Activated CD8-positive, alpha-beta T cell treated with anti-CD3 and anti-CD28 coated beads, Interleukin-2, amount 10 ng/mL, durations not matched to agents 7 days and 5 days (primary cell): ENCODE results near the gene EFCAB7. TPM values are rescaled to one million over a fixed set of nuclear protein-coding genes. Genes with fewer than 3 reads are reported as not detected.

Experiments used
- ATAC-seq: fragments of 150-1000 bp; cut with Tn5 transposase; one replicate; pipeline ENCODE4 v1.10.0; 2021; ENCODE audit warnings: moderate library complexity
- CTCF ChIA-PET: fragments of 350-600 bp; sonication (Branson Sonifier 250); formaldehyde crosslinking; loops from one replicate; lab custom pipeline; 2021; ENCODE audit warnings: antibody characterized with exemption; lab: Charles Lee
- POLR2A ChIA-PET: fragments of 350-600 bp; sonication (Branson Sonifier 250); formaldehyde crosslinking; loops from one replicate; lab custom pipeline; 2021; ENCODE audit warnings: antibody characterized with exemption; lab: Charles Lee
- DNase-seq: peaks from one replicate; pipeline ENCODE4 v3.0.0-alpha.2; 2020
- H3K27ac Mint-ChIP-seq: one replicate; pipeline ENCODE4 v1.8.0; 2021; ENCODE audit warnings: mild to moderate bottlenecking, mixed read lengths
- H3K27me3 Mint-ChIP-seq: one replicate; pipeline ENCODE4 v1.8.0; 2021; ENCODE audit warnings: low read depth, mixed read lengths
- H3K36me3 Mint-ChIP-seq: one replicate; pipeline ENCODE4 v1.8.0; 2021; ENCODE audit warnings: low read depth, mixed read lengths
- H3K4me1 Mint-ChIP-seq: one replicate; pipeline ENCODE4 v1.8.0; 2021; ENCODE audit warnings: low read depth, mixed read lengths
- H3K4me3 Mint-ChIP-seq: one replicate; pipeline ENCODE4 v1.8.0; 2021; ENCODE audit warnings: mild to moderate bottlenecking, mixed read lengths
- H3K9me3 Mint-ChIP-seq: one replicate; pipeline ENCODE4 v1.8.0; 2022; ENCODE audit warnings: mixed read lengths; ENCODE audit not compliant: insufficient read depth
- total RNA-seq, 2 experiments: library from RNA; stranded (reverse); gene quantifications; one replicate each; pipeline ENCODE4 v1.2.3, GENCODE V29; 2021

The EFCAB7 gene
- total RNA-seq, 2 experiments from 2014 or later, result 7.7 to 9.5 TPM

DNA sequence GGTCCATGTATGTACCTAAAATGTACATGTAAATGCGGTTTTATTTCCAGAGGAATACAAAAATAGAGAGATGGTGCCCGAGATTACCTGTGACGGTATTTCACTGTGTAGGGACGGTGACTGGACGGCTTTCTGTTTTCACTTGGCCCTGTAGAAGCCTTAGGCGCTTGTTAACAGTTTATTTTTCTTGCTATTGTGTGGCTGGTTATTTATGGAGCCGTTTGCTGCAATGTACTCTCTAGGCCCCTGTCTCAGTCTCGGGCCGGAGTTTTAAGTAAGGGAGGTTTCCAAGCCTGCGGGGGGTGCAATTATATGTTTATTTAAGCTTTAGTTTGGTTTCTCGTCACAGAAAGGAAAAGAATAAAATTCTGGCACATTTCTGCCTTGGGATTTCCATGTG lies 413 bp downstream of the EFCAB7 start:
- CTCF ChIA-PET, result interaction anchor here (1.8 kb wide), 1 partner anchor 15 kb away, joined by 8 read pairs; no protein-coding TSS in a partner anchor
- POLR2A ChIA-PET, result interaction anchor here (0.9 to 1.0 kb wide), 3 partner anchors 11 to 156 kb away, joined by 3 to 7 read pairs (median 3); partner anchors contain the start of gene ALG6
- peak; percentile 31 for ATAC-seq

DNA sequence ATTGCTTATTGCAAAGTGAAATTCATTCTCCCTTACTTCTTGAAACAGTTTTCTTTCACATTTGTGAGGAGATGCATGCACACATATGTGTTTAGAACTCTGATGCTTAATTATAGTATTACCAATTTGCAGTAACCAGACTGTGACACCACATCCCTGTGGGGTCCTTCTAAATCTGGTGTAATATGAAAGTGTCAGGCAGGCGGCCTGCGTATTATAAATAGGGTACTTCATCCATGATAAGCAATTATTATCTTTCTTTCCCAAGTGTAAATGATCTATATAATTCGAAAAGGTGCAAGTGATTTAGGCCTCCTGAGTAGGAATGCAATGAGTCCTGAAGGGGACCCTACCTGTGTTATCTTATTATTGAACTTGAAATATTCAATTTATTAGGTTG lies 876 bp downstream of the EFCAB7 start:
- Mint-ChIP-seq H3K27ac (no peak overlapping the region), H3K36me3 (peaks cover 9% of the 10 kb centered on the region), H3K4me1 (peaks cover 26% of the 10 kb centered on the region), H3K4me3 (peak overlapping the region; percentile 97), H3K9me3 (no peaks in the 10 kb centered on the region), H3K27me3 (no peaks in the 10 kb centered on the region)
- POLR2A ChIA-PET, result interaction anchor here (0.9 kb wide), 1 partner anchor 12 kb away, joined by 3 read pairs; no protein-coding TSS in a partner anchor
- ATAC-seq (no peak), DNase-seq (no peak)
- CTCF ChIA-PET, result interaction anchor here (1.8 kb wide), 1 partner anchor 14 kb away, joined by 8 read pairs; no protein-coding TSS in a partner anchor

More for the DNA sequence above, 413 bp downstream of the EFCAB7 start:
- H3K36me3 Mint-ChIP-seq, result peaks cover 9% of the 10 kb centered on the region
- peak overlapping the region; percentile 97 for H3K4me3 Mint-ChIP-seq
- H3K27me3 Mint-ChIP-seq, result no peaks in the 10 kb centered on the region
- H3K4me1 Mint-ChIP-seq, result peaks cover 26% of the 10 kb centered on the region
- peak overlapping the region; percentile 98 for H3K27ac Mint-ChIP-seq
- no peak for DNase-seq
- no peaks in the 10 kb centered on the region for H3K9me3 Mint-ChIP-seq

DNA sequence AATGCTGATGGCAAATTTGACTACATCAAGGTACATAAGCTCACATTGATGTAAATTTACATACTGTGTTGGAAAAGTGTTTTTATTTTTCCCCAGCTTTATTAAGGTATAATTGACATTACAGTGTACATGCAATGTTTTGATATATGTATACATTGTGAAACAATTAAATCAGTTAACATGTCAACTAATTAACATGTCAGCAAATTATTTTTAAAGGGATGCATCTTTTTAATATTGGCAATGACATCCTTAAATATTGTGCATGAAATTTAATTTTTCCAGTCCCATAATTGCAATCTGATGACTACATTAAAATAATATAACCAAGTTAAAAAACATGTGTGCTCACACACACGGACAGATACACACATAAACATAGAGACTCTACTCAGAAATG lies 9.4 kb downstream of the EFCAB7 start:
- peaks cover 11% of the 10 kb centered on the region for H3K36me3 Mint-ChIP-seq

GRCh38 chr1:63533931-63534330 lies 10.6 kb downstream of the EFCAB7 start:
- CTCF ChIA-PET, result no interaction called here
- POLR2A ChIA-PET, result no interaction called here
- no peak for DNase-seq
- H3K9me3 Mint-ChIP-seq, result no peaks in the 10 kb centered on the region
- ATAC-seq, result no peak
- no peak overlapping the region for H3K4me3 Mint-ChIP-seq
- H3K27ac Mint-ChIP-seq, result no peak overlapping the region
- no peaks in the 10 kb centered on the region for H3K4me1 Mint-ChIP-seq
- H3K27me3 Mint-ChIP-seq, result no peaks in the 10 kb centered on the region
- H3K36me3 Mint-ChIP-seq, result peaks cover 7% of the 10 kb centered on the region

More for the DNA sequence above, 9.4 kb downstream of the EFCAB7 start:
- ATAC-seq (no peak), DNase-seq (no peak)
- Mint-ChIP-seq H3K4me1 (no peaks in the 10 kb centered on the region), H3K4me3 (no peak overlapping the region), H3K27me3 (no peaks in the 10 kb centered on the region), H3K27ac (no peak overlapping the region), H3K9me3 (no peaks in the 10 kb centered on the region)
- POLR2A ChIA-PET, result no interaction called here
- CTCF ChIA-PET, result no interaction called here

GRCh38 chr1:63534406-63534805 lies 11.1 kb downstream of the EFCAB7 start:
- CTCF ChIA-PET, result no interaction called here
- no peaks in the 10 kb centered on the region for H3K27me3 Mint-ChIP-seq
- H3K9me3 Mint-ChIP-seq, result no peaks in the 10 kb centered on the region
- ATAC-seq (no peak), DNase-seq (no peak)
- H3K27ac Mint-ChIP-seq, result no peak overlapping the region
- peaks cover 7% of the 10 kb centered on the region for H3K36me3 Mint-ChIP-seq
- no peaks in the 10 kb centered on the region for H3K4me1 Mint-ChIP-seq
- H3K4me3 Mint-ChIP-seq, result no peak overlapping the region
- POLR2A ChIA-PET, result no interaction called here

GRCh38 chr1:63537006-63537405 lies 13.7 kb downstream of the EFCAB7 start:
- ATAC-seq, result no peak
- Mint-ChIP-seq H3K27me3 (no peaks in the 10 kb centered on the region), H3K4me3 (no peak overlapping the region), H3K9me3 (no peaks in the 10 kb centered on the region), H3K27ac (no peak overlapping the region), H3K36me3 (peaks cover 7% of the 10 kb centered on the region), H3K4me1 (no peaks in the 10 kb centered on the region)
- ChIA-PET POLR2A (no interaction called here), CTCF (interaction anchor here (1.2 to 2.6 kb wide), 4 partner anchors 9 to 210 kb away, joined by 3 to 12 read pairs (median 4); no protein-coding TSS in a partner anchor)
- DNase-seq, result no peak

DNA sequence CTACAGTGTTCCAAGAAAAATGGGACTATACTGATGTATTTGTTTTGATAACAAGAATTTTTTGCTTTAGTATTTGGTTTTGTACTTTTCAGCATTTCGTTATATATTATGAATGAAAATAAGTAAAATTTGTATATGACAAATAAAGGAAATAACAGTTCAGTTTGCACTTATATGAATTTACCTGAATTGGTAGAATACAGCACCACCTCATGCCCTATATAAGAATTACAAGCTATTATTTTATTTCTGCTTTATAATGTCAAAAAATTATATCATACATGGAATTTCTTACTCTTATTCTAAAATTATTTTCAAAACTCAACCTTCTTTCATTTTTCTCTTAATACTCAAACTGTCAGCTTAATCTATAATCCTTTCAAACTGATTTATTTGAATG lies 14.6 kb downstream of the EFCAB7 start:
- H3K4me1 Mint-ChIP-seq, result no peaks in the 10 kb centered on the region
- no peaks in the 10 kb centered on the region for H3K9me3 Mint-ChIP-seq
- ATAC-seq (no peak), DNase-seq (no peak)
- POLR2A ChIA-PET, result interaction anchor here (1.5 kb wide), 1 partner anchor 16 kb away, joined by 3 read pairs; no protein-coding TSS in a partner anchor
- CTCF ChIA-PET, result interaction anchor here (0.8 to 2.6 kb wide), 9 partner anchors 8 to 211 kb away, joined by 3 to 12 read pairs (median 4); no protein-coding TSS in a partner anchor
- no peaks in the 10 kb centered on the region for H3K27me3 Mint-ChIP-seq
- H3K36me3 Mint-ChIP-seq, result peaks cover 4% of the 10 kb centered on the region
- H3K4me3 Mint-ChIP-seq, result no peak overlapping the region
- no peak overlapping the region for H3K27ac Mint-ChIP-seq

- CTCF ChIA-PET, result interaction anchor here (1.5 kb wide), 2 partner anchors 8 to 12 kb away, joined by 3 to 5 read pairs; no protein-coding TSS in a partner anchor
- Mint-ChIP-seq H3K27ac (no peak overlapping the region), H3K4me1 (no peaks in the 10 kb centered on the region), H3K27me3 (no peaks in the 10 kb centered on the region), H3K4me3 (no peak overlapping the region), H3K36me3 (no peaks in the 10 kb centered on the region), H3K9me3 (no peaks in the 10 kb centered on the region)
- POLR2A ChIA-PET, result interaction anchor here (0.6 kb wide), 1 partner anchor 1227 kb away, joined by 6 read pairs; no protein-coding TSS in a partner anchor
- ATAC-seq (no peak), DNase-seq (no peak)
Observed at GRCh38 chr1:63545780-63546179, 22.5 kb downstream of the EFCAB7 start.

DNA sequence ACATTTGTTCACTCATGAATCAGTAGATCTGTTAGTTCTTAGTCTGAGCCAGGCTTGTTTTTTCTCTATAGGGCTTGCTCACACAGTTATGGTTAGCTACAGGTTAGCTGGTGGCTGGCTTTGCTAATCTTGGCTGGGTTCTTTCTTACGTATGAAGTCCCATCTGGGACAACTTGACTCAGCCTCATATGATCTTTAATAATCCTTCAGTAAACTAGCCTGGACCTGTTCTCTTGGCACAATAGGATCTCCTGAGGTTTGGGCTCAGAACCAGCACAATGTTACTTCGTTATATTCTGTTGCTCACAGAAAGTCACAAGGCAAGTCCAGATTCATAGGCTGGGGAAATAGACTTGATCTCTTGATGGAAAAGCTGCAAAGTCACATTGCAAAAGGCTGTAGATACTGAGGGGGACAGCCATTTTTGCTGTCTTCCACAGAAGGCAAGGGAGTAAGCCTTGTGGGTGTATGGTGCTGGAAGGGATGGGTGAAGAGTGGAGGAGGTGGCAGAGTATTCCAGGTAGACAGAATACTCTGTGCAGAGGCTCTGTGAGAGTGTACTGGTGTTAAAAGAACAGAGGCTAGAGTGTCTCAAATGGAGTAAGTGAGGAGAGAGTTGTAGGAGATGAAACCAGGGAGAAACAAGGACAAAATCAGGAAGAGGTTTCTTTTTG lies 24.4 kb downstream of the EFCAB7 start:
- H3K4me3 Mint-ChIP-seq, result no peak overlapping the region
- no peaks in the 10 kb centered on the region for H3K36me3 Mint-ChIP-seq
- DNase-seq, result no peak
- CTCF ChIA-PET, result no interaction called here
- no peaks in the 10 kb centered on the region for H3K4me1 Mint-ChIP-seq
- H3K27ac Mint-ChIP-seq, result no peak overlapping the region
- POLR2A ChIA-PET, result no interaction called here
- H3K9me3 Mint-ChIP-seq, result no peaks in the 10 kb centered on the region
- no peak for ATAC-seq
- H3K27me3 Mint-ChIP-seq, result no peaks in the 10 kb centered on the region

DNA sequence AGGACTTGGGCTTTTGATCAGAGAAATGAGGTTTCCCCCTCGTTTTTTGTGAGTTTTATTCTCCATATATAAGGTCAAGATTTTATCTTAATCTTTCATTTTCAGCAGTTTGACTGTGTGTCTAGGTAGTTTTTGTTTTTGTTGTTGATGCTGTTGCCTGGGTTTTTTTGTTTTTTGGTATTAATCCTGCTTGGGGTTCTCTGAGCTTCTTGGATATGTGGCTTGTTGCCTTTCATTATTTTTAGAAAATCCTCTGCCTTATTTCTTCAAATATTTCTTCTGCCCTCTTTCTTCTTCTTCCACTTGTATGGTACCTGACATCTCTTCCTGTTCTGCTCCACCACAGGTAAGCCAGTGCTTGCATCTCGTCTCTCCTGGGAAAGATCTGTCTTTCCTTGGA lies 25.0 kb downstream of the EFCAB7 start:
- no peak overlapping the region for H3K4me3 Mint-ChIP-seq
- no peaks in the 10 kb centered on the region for H3K9me3 Mint-ChIP-seq
- CTCF ChIA-PET, result no interaction called here

GRCh38 chr1:63548877-63549276 lies 25.6 kb downstream of the EFCAB7 start:
- ATAC-seq (no peak), DNase-seq (no peak)
- ChIA-PET POLR2A (no interaction called here), CTCF (no interaction called here)
- H3K4me3 Mint-ChIP-seq, result no peak overlapping the region
- H3K27me3 Mint-ChIP-seq, result no peaks in the 10 kb centered on the region
- H3K4me1 Mint-ChIP-seq, result no peaks in the 10 kb centered on the region
- no peaks in the 10 kb centered on the region for H3K36me3 Mint-ChIP-seq
- H3K9me3 Mint-ChIP-seq, result no peaks in the 10 kb centered on the region
- H3K27ac Mint-ChIP-seq, result no peak overlapping the region

More for the DNA sequence above, 25.0 kb downstream of the EFCAB7 start:
- POLR2A ChIA-PET, result no interaction called here
- no peak for DNase-seq
- H3K4me1 Mint-ChIP-seq, result no peaks in the 10 kb centered on the region
- H3K27ac Mint-ChIP-seq, result no peak overlapping the region
- ATAC-seq, result no peak
- no peaks in the 10 kb centered on the region for H3K27me3 Mint-ChIP-seq
- no peaks in the 10 kb centered on the region for H3K36me3 Mint-ChIP-seq

DNA sequence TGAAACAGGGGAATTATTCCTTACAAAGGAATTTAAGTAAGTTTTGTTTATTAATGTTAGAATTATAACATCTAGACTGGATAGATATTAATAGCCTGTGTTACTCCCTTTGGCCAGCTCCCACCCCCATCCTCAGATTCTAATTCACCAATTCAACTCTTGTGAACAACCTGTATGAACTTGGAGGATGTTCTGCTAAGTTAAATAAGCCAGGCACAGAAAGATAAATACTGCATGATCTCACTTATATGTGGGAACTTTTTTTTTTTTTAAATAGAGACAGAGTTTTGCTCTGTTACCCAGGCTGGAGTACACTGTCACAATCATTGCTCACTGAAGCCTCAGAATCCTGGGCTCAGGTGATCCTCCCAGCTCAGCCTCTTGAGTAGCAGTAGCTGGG lies 32.2 kb downstream of the EFCAB7 start:
- DNase-seq (no peak), ATAC-seq (no peak)
- Mint-ChIP-seq H3K9me3 (no peaks in the 10 kb centered on the region), H3K27ac (no peak overlapping the region), H3K36me3 (no peaks in the 10 kb centered on the region), H3K27me3 (no peaks in the 10 kb centered on the region), H3K4me1 (peaks cover 5% of the 10 kb centered on the region), H3K4me3 (no peak overlapping the region)
- ChIA-PET POLR2A (interaction anchor here (0.6 kb wide), 1 partner anchor 1054 kb away, joined by 3 read pairs; no protein-coding TSS in a partner anchor), CTCF (interaction anchor here (1.0 to 1.3 kb wide), 2 partner anchors 8 to 17 kb away, joined by 3 read pairs; no protein-coding TSS in a partner anchor)
